Transverse colon (tissue), 4 donors: ENCODE results near the gene GPC5. TPM values are rescaled to one million over a fixed set of nuclear protein-coding genes. Genes with fewer than 3 reads are reported as not detected.

ENCODE experiments used
- DNase-seq: peaks from one replicate; pipeline ENCODE4 v3.0.0-alpha.2; 2019
- H3K27ac ChIP-seq, 4 donors: fragments of 200-600 bp; sonication (generic); 2 replicates each; pipeline ENCODE4 v1.5.1; 2016 to 2018; ENCODE audit warnings: inconsistent platforms in 4 of 4
- H3K27me3 ChIP-seq: fragments of 200-600 bp; sonication (generic); 2 replicates; pipeline ENCODE4 v1.5.1; 2017; ENCODE audit warnings: inconsistent platforms
- H3K36me3 ChIP-seq, 4 donors: fragments of 200-600 bp; sonication (generic); 2 replicates each; pipeline ENCODE4 v1.5.1; 2017 to 2019; ENCODE audit warnings: inconsistent platforms in 4 of 4
- H3K4me1 ChIP-seq, 4 donors: fragments of 200-600 bp; sonication (generic); 2 replicates each; pipeline ENCODE4 v1.5.1; 2017 to 2020; ENCODE audit warnings: inconsistent platforms in 4 of 4
- H3K4me3 ChIP-seq, 4 donors: fragments of 200-600 bp; sonication (generic); 1 replicate in 1 of 4; 2 replicates in 3 of 4; pipeline versions ENCODE4 v1.5.1 to v1.6.1; 2017 to 2019; ENCODE audit warnings: inconsistent platforms in 4 of 4
- H3K9me3 ChIP-seq, 2 donors: fragments of 200-600 bp; sonication (generic); 2 replicates each; pipeline ENCODE4 v1.5.1; 2017 to 2019; ENCODE audit warnings: inconsistent platforms in 2 of 2
- CTCF ChIP-seq, 5 experiments: fragments of 200-600 bp in 3 of 5; fragments of 450-650 bp in 2 of 5; sonication (generic) in 3 of 5; IDR thresholded peaks; 1 replicate in 2 of 5; 2 replicates in 3 of 5; pipeline ENCODE4 v1.5.1; 2016 to 2017; ENCODE audit warnings: antibody characterized with exemption in 5 of 5, inconsistent platforms in 3 of 5, mild to moderate bottlenecking in 2 of 5, moderate library complexity in 1 of 5
- EP300 ChIP-seq: sonication (generic); formaldehyde crosslinking; IDR thresholded peaks from one replicate; pipeline ENCODE4 v1.6.1; 2017; ENCODE audit warnings: antibody characterized with exemption, low read depth
- POLR2A ChIP-seq: fragments of 450-650 bp; IDR thresholded peaks from one replicate; pipeline ENCODE4 v1.6.1; 2016; ENCODE audit warnings: antibody characterized with exemption, mild to moderate bottlenecking, moderate library complexity
- POLR2AphosphoS5 ChIP-seq, 3 donors: sonication (generic); formaldehyde crosslinking; IDR thresholded peaks; one replicate each; pipeline ENCODE4 v1.6.1; 2016; ENCODE audit warnings: antibody characterized with exemption in 3 of 3
- WGBS, 2 donors: methylation state at CpG; one replicate each; pipeline ENCODE4 v1.1.5; 2018; ENCODE audit warnings: low coverage in 1 of 2; 5-methylcytosine and 5-hydroxymethylcytosine counted together
- in situ Hi-C, 4 donors: fragments of 200-750 bp; cut with MboI; loops; one replicate each; pipeline versions ENCODE4 v1.15.0 to v1.15.1; 2017; ENCODE audit warnings: low sequenced_read_pairs in 3 of 4, low pct_ligation_motif_present in 1 of 4, low pct_unique_long_range_greater_than_20kb in 1 of 4
- intact Hi-C: fragments of 100-400 bp; cut with DNase I; formaldehyde crosslinking; loops from one replicate; pipeline ENCODE4 v1.15.1; 2023; ENCODE audit warnings: low total_unique reads
- total RNA-seq, 4 donors: library from RNA; depleted of rRNA; stranded (reverse); fragments of >200 nt; gene quantifications; one replicate each; pipeline ENCODE4 v1.1.0, GENCODE V29; 2016

The GPC5 gene
- total RNA-seq, 4 donors from 2014 or later: 0.48 to 1.4 TPM; not detected in 2

GRCh38 chr13:91660076-91660415 lies 261.6 kb downstream of the GPC5 start:
- intact Hi-C loops: no loop called here
- no peak overlapping the region for H3K4me3 ChIP-seq
- in situ Hi-C loops: no loop called here
- H3K9me3 ChIP-seq: no peaks in the 10 kb centered on the region
- no peaks in the 10 kb centered on the region for H3K36me3 ChIP-seq
- no peak overlapping the region for H3K27ac ChIP-seq
- H3K27me3 ChIP-seq: no peaks in the 10 kb centered on the region
- no peaks in the 10 kb centered on the region for H3K4me1 ChIP-seq
- DNase-seq: no peak
- TF ChIP-seq CTCF (IDR thresholded peaks at IDR 0.05) (no peak), POLR2AphosphoS5 (IDR thresholded peaks at IDR 0.05) (no peak), POLR2A (no peak), EP300 (no peak)

GRCh38 chr13:91661692-91662490 lies 263.5 kb downstream of the GPC5 start:
- intact Hi-C loops: no loop called here
- Histone ChIP-seq H3K27ac (no peak overlapping the region), H3K27me3 (no peaks in the 10 kb centered on the region), H3K4me3 (no peak overlapping the region), H3K36me3 (no peaks in the 10 kb centered on the region), H3K4me1 (no peaks in the 10 kb centered on the region), H3K9me3 (no peaks in the 10 kb centered on the region)
- in situ Hi-C loops: no loop called here
- 63 to 68% methylated on average over 4 of the region's 4 CpGs for WGBS, 2 donors
- no peak for TF ChIP-seq POLR2A
- TF ChIP-seq CTCF (IDR thresholded peaks at IDR 0.05): no peak
- no peak for TF ChIP-seq EP300
- no peak for TF ChIP-seq POLR2AphosphoS5 (IDR thresholded peaks at IDR 0.05)
- DNase-seq: no peak

GRCh38 chr13:91664039-91664438 lies 265.6 kb downstream of the GPC5 start:
- in situ Hi-C loops: no loop called here
- Histone ChIP-seq H3K27ac (no peak overlapping the region), H3K36me3 (no peaks in the 10 kb centered on the region), H3K4me3 (no peak overlapping the region), H3K9me3 (no peaks in the 10 kb centered on the region), H3K27me3 (no peaks in the 10 kb centered on the region), H3K4me1 (no peaks in the 10 kb centered on the region)
- intact Hi-C loops: no loop called here
- 57% methylated on average over 3 of the region's 3 CpGs; no CpG with 5 or more reads in 1 of the 2 donors for WGBS, 2 donors
- no peak for TF ChIP-seq EP300
- TF ChIP-seq CTCF (IDR thresholded peaks at IDR 0.05): no peak
- peak; percentile 12 for DNase-seq

- H3K36me3 ChIP-seq: no peaks in the 10 kb centered on the region
- H3K9me3 ChIP-seq: no peaks in the 10 kb centered on the region
- H3K4me3 ChIP-seq: no peak overlapping the region
- intact Hi-C loops: no loop called here
- in situ Hi-C loops: no loop called here
- 64 to 84% methylated on average over 1 to 2 of the region's 2 CpGs for WGBS, 2 donors
- H3K4me1 ChIP-seq: no peaks in the 10 kb centered on the region
- DNase-seq: no peak
- TF ChIP-seq POLR2A: no peak
- TF ChIP-seq CTCF (IDR thresholded peaks at IDR 0.05): no peak
- no peak for TF ChIP-seq EP300
- TF ChIP-seq POLR2AphosphoS5 (IDR thresholded peaks at IDR 0.05): no peak
- no peak overlapping the region for H3K27ac ChIP-seq
- no peaks in the 10 kb centered on the region for H3K27me3 ChIP-seq
Observed at GRCh38 chr13:91667486-91667885, 269.1 kb downstream of the GPC5 start.
